ENCODE measurements around the gene MEGF11. TPM values are rescaled to one million over a fixed set of nuclear protein-coding genes. Genes with fewer than 3 reads are reported as not detected.

The MEGF11 gene
- total and polyA plus RNA-seq, 10 donors = 0.02 to 0.61 (median 0.23) TPM; not detected in 4

DNA sequence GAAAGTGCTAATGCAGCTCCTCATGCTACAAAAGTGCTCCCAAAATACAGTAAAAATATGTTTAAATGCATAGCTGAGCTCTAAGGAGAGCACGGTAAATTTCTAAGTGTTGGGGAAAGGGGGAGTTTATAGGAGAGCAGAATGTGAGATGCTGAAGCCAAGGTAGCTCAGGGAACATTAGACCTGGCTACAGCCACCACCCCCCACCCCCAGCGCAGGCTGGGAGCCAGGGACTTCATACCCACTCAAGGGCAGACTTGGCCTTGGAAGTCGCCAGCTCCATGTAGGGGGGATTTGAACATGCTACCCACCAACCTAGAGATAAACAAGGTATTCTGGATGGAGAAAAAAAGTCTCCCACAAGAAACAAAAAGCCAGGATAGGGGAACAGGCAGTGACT lies 142.2 kb downstream of the MEGF11 start:
- intact Hi-C loops (cut with DNase I; ENCODE audit: low total_unique reads) = no loop called here
- no peaks in the 10 kb centered on the region for H3K9me3 ChIP-seq
- TF ChIP-seq, protein P1, sequence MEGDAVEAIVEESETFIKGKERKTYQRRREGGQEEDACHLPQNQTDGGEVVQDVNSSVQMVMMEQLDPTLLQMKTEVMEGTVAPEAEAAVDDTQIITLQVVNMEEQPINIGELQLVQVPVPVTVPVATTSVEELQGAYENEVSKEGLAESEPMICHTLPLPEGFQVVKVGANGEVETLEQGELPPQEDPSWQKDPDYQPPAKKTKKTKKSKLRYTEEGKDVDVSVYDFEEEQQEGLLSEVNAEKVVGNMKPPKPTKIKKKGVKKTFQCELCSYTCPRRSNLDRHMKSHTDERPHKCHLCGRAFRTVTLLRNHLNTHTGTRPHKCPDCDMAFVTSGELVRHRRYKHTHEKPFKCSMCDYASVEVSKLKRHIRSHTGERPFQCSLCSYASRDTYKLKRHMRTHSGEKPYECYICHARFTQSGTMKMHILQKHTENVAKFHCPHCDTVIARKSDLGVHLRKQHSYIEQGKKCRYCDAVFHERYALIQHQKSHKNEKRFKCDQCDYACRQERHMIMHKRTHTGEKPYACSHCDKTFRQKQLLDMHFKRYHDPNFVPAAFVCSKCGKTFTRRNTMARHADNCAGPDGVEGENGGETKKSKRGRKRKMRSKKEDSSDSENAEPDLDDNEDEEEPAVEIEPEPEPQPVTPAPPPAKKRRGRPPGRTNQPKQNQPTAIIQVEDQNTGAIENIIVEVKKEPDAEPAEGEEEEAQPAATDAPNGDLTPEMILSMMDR (IDR thresholded peaks at IDR 0.05 in 8 of 11, conservative IDR thresholded peaks at IDR 0.05 in 3 of 11) = no peak
- TF ChIP-seq POLR2AphosphoS5 (IDR thresholded peaks at IDR 0.05) (no peak), POLR2A (IDR thresholded peaks at IDR 0.05) (no peak)
- no peak overlapping the region for H3K4me3 ChIP-seq
- no peak for DNase-seq
- H3K27me3 ChIP-seq (replicated peaks in 1 of 7) = peaks cover 0 to 63% (median 0%) of the 10 kb centered on the region in 7 donors
- no peaks in the 10 kb centered on the region for H3K4me1 ChIP-seq
- no peaks in the 10 kb centered on the region for H3K36me3 ChIP-seq
- no peak overlapping the region for H3K27ac ChIP-seq
- 68 to 93% (median 89%) methylated on average over 3 of the region's 3 CpGs for WGBS, 5 donors

DNA sequence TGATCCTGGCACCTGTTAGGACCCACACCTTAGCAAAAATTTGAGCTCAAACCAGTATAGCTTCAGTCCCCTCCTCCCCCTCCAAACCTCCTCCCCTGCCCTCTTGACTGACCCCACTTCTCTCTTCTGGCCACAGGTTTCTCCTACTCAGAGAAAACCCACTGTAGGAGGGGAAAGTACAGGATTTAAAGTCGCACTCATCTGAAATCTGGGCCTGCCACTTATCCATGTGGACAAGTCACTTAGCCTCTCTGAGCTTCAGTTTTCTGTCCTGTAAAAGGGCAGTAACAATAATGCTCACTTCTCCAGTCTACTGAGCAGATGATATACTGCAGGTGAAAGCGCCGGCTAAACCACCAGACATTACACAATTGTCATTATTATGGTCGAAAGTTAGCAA lies 142.7 kb downstream of the MEGF11 start:
- H3K36me3 ChIP-seq = no peaks in the 10 kb centered on the region
- no peaks in the 10 kb centered on the region for H3K9me3 ChIP-seq
- no peak for DNase-seq
- 76 to 87% (median 85%) methylated on average over 4 of the region's 4 CpGs for WGBS, 5 donors
- intact Hi-C loops (cut with DNase I; ENCODE audit: low total_unique reads) = no loop called here
- no peak overlapping the region for H3K27ac ChIP-seq
- H3K27me3 ChIP-seq (replicated peaks in 1 of 7) = peaks cover 0 to 61% (median 0%) of the 10 kb centered on the region in 7 donors
- H3K4me1 ChIP-seq = no peaks in the 10 kb centered on the region
- TF ChIP-seq, protein P1 (IDR thresholded peaks at IDR 0.05 in 8 of 11, conservative IDR thresholded peaks at IDR 0.05 in 3 of 11) = no peak
- TF ChIP-seq POLR2A (IDR thresholded peaks at IDR 0.05) (no peak), POLR2AphosphoS5 (IDR thresholded peaks at IDR 0.05) (no peak)
- H3K4me3 ChIP-seq = no peak overlapping the region

DNA sequence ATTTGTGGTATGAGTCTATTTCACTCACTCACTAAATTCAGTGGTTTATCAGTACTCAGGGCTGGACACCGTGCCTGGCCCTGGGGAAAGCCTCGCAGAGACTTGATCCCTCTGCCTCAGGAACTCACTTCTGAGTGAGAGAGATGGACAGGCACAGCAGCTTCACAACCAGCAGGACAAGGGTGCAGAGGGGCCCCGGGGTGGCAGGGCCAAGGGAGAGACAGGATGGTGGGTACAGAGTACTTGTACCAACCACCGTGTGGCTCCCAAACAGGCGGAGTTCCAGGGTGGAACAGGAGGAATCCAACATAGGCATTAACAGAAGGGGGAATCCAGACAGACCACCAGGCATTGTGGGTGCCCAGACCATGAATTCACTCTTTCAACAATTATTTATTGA lies 143.7 kb downstream of the MEGF11 start:
- Histone ChIP-seq H3K9me3 (no peaks in the 10 kb centered on the region), H3K4me3 (no peak overlapping the region), H3K27me3 (replicated peaks in 1 of 7) (peaks cover 0 to 56% (median 0%) of the 10 kb centered on the region in 7 donors), H3K27ac (no peak overlapping the region), H3K36me3 (no peaks in the 10 kb centered on the region), H3K4me1 (no peaks in the 10 kb centered on the region)
- TF ChIP-seq, protein P1 (IDR thresholded peaks at IDR 0.05 in 8 of 11, conservative IDR thresholded peaks at IDR 0.05 in 3 of 11) = no peak
- TF ChIP-seq POLR2A (IDR thresholded peaks at IDR 0.05) = no peak
- TF ChIP-seq POLR2AphosphoS5 (IDR thresholded peaks at IDR 0.05) = no peak
- intact Hi-C loops (cut with DNase I; ENCODE audit: low total_unique reads) = no loop called here
- WGBS, 5 donors = 67 to 86% (median 74%) methylated on average over 5 of the region's 5 CpGs
- DNase-seq = peak; percentile 23

DNA sequence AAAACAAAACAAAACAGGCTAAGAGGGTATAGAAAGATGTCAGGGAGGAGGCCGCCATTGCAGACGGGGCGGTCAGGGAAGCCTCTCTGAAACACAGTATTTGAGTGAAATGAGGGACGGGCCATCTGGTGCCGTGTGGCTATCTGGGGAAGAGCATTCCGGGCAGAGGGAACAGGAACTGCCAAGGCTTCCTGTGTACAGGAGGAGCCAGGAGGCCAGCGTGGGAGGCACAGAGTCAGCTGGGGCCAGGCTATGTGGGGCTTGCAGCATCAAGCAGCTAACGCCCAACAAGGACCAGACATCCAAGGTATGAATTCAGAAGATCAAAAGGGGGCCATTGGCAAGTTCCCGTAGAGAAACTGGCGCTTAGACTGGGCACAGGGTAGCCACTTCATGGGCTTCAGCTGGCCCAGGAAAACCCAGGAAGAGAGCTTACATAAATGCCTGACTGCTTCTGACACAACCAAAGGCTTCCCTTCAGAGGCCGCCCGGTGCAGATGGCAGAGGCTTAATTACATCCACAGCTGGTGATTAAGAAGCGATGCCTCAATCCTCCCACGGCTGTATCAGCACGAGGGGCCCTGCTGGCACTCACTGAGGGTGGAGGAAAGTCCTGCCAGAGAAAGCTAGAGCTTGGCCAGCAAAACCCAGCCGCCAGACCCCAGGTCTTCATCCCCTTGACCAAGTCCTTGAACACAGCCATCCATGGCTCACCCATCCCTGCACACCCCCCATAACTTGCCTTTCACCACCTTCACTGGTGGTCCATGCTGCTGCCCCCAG lies 144.9 kb downstream of the MEGF11 start:
- intact Hi-C loops (cut with DNase I; ENCODE audit: low total_unique reads) = no loop called here
- Histone ChIP-seq H3K4me1 (no peaks in the 10 kb centered on the region), H3K27ac (no peak overlapping the region), H3K9me3 (no peaks in the 10 kb centered on the region), H3K4me3 (no peak overlapping the region), H3K27me3 (replicated peaks in 1 of 7) (peaks cover 0 to 61% (median 0%) of the 10 kb centered on the region in 7 donors), H3K36me3 (no peaks in the 10 kb centered on the region)
- TF ChIP-seq POLR2A (IDR thresholded peaks at IDR 0.05) (no peak), POLR2AphosphoS5 (IDR thresholded peaks at IDR 0.05) (no peak)
- TF ChIP-seq, protein P1 (IDR thresholded peaks at IDR 0.05 in 8 of 11, conservative IDR thresholded peaks at IDR 0.05 in 3 of 11) = no peak
- DNase-seq = peak; percentile 53
- 54 to 76% (median 72%) methylated on average over 13 to 16 of the region's 16 CpGs for WGBS, 5 donors
